ENCODE measurements around the gene ADAMTSL3.

Gene ADAMTSL3

DNA sequence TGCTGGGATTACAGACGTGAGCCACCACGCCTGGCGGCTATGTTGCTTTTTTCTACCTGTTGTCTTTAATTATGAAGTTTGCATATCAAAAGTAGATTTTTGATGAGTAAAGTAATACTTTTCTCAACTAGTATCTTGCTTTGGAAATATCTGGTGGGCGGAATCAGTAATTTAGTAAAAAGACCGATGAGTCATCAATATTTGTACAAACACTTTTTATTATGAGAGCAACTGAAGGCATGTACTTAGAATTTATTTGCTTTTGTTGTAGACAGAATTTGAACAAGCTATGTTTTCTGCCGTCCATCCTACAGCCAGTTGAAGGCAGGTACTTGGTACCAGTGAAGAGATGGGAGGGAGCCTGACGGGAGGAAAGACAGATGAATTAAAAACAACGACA is 164.7 kb downstream of the ADAMTSL3 start:
- no peak for DNase-seq (ENCODE audit: low read depth in 3 of 3)

DNA sequence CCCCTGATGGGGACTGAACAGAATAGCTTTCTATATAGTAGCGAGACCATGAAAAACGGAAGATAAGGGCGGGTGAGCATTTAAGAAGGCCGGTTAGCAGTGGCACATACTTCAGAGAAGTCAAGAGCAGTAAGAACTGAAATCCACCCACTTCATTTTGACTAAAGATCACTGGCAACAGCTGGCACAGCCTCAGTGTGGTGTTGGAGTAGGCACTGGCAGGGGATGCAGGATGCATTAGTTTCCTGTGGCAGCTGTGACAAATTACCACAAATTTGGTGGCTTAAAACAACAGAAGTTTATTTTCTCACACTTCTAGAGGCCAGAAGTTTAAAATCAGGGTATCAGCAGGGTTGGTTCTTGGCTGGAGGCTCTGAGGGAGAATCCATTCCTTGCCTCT is 176.5 kb downstream of the ADAMTSL3 start:
- DNase-seq (ENCODE audit: low read depth in 3 of 3), result no peak

DNA sequence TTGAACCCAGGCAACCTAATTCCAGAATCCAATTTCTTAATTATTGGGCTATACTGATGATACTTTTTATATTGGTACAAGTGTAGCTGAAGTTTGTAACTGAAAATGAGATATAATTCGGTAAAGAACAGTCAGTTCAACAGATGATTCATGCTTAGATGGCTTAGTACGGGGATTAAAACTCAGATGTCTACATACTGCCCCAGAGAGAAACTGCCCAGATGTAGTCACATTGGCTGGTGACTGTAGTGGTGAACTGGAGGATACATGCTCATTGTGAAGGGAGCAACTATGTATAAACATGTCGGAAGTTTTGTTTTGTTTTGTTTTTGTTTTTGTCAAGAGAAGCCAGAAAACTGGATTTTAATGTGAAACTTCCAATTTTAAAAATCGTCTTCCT is 179.6 kb downstream of the ADAMTSL3 start:
- DNase-seq (ENCODE audit: low read depth in 3 of 3), result no peak

DNA sequence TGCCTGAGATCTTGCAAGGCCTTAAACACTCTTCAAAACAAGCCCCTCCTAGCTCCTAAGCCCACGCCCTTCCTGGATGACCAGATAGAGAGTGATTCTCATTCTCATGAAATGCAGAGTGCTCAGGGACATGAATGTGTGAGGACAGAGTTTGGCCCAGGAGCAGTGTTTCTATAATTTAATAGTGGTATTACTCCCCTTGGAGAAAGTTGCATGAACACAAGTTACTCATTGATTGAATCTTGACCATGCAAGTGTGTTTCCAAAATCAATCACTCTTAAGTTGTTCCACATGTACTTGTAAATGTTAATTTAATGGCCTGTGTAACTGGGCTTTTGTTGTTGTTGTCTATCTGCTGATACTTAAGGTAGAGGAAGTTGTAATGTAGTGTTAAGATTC is 181.6 kb downstream of the ADAMTSL3 start:
- DNase-seq (ENCODE audit: low read depth in 3 of 3), result no peak

DNA sequence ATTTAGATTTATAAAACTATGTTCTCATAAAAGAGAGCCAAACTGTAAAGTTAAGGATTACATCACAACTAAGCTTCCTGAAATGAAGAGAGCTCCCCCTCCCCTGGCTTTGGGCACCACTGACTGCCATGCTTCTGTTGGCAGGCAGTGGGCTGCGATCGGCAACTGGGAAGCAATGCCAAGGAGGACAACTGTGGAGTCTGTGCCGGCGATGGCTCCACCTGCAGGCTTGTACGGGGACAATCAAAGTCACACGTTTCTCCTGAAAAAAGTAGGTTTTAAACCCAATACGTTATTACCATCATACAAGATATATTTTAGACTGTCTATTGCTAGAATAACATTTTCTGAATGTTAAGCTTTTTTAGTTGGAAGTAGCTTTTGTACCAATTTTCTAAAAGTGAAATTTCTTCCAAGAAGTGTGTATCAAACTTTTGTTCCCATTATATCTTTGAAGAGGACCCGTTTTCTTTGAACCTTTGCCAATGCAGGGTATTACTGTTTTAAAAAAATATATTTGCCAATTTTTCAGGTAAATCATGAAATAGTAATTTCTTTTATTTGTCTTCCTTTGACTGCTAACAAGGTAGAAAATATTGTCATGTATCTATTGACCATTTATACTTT is 184.1 kb downstream of the ADAMTSL3 start:
- DNase-seq (ENCODE audit: low read depth in 3 of 3), result no peak

DNA sequence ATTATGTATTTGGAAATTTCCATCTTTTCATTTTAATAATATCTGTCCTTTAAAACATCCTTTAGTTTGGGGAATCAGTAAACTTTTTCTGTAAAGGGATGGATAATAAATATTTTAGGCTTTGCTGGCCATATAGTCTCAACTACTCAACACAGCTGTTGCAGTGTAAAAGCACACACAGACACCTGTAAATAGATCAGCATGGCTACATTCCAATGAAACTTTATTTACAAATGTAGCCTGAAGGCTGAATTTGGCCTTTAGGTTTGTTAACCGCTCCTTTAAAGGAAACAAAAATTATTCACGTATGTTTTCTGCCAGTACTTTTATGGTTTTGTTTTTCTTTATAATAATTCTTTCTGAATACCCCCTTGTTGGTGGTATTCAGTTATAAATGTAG is 184.8 kb downstream of the ADAMTSL3 start:
- DNase-seq (ENCODE audit: low read depth in 3 of 3), result no peak

DNA sequence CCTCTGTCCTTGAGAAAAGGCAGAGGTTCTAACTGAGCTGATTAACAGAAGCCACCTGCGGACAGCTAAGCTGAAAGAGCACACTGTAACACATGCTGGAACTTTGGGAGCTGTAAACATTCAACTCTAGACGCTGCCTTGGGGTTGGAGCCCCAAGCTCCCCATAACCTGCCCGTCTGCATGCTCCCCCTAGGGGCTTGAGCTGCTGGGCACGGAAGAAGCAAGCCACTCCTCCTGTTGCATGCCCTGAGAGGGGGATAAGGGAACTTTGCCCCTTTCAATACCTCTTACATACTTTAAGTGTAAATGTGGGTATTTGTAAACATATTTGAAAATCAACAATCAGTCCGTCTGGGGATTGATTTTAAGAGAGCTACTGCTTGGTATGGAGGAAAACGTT is 188.4 kb downstream of the ADAMTSL3 start:
- no peak for DNase-seq (ENCODE audit: low read depth in 3 of 3)

DNA sequence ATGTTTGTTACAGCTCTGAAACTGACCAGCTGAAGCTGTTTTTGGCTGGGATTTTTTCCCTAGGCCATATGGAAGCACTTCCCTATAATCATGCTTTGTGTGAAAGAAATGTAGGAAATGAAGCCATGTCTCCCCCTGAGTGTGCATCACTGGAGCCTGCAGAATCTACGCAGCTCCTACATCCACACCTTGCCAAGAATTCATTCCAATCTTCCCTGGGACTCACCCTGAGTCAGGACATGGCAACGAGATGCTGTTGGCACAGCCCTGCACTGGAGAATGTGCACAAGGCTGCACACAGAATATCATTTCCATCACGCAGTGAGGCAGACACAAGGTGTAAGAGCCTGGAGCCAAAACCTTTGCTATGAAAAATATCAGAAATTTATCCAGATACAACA is 189.5 kb downstream of the ADAMTSL3 start:
- no peak for DNase-seq (ENCODE audit: low read depth in 3 of 3)

DNA sequence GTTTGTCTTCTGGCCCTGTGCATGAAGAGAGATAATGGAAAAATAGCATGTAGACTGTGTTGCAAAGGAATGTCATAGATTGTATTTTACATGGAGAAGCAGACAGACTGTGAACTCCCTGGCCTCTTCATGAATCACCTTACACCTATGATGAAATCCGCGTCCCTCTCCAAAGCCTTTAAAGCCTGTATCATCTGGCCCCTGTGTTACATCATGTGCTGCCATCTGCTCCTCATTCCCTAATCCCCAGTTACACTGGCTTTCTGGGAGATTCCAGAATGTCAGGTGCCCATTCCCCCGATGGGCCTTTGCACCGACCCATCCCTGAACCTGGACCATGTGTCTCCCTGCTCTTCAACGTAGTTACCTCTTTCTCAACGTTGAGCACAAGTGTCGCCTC is 190.8 kb downstream of the ADAMTSL3 start:
- no peak for DNase-seq (ENCODE audit: low read depth in 3 of 3)

DNA sequence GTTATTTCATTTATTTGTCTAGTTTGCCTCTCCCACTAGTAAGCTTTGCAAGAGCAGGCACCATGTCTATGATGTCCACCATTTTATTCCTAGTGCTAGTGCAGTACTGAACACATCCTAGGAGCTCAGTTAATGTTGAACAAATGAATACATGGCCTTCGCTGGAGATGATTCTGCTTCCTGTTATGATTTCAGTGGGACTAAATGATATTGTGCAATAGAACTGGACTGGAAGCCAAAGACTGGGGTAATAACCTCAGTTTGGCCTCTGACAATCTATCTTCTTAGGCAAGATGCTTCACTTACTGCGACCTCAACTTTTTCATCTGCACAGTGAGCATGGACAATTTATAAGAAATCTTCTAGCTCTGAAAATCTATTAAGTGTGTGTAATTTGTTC is 191.3 kb downstream of the ADAMTSL3 start:
- DNase-seq (ENCODE audit: low read depth in 3 of 3), result no peak

DNA sequence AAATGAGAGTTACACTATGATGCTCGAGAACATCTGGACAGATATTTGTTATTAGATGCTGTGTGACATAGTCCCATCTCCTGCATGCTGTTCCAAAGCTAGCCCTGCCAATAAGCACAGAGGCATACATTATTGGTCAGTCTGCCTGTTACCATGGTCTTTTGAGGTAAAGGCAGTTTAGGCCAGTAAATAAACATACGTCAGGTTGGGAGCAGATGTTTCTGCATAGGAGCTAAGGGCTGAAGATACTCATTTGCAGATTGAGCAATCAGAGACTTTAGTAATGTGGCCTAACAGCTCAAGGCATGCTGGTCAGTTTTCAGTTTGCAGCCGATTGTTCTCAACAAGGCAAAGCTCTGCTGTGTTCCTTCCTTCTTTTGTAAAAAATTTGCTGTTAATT is 192.9 kb downstream of the ADAMTSL3 start:
- DNase-seq (ENCODE audit: low read depth in 3 of 3), result no peak

DNA sequence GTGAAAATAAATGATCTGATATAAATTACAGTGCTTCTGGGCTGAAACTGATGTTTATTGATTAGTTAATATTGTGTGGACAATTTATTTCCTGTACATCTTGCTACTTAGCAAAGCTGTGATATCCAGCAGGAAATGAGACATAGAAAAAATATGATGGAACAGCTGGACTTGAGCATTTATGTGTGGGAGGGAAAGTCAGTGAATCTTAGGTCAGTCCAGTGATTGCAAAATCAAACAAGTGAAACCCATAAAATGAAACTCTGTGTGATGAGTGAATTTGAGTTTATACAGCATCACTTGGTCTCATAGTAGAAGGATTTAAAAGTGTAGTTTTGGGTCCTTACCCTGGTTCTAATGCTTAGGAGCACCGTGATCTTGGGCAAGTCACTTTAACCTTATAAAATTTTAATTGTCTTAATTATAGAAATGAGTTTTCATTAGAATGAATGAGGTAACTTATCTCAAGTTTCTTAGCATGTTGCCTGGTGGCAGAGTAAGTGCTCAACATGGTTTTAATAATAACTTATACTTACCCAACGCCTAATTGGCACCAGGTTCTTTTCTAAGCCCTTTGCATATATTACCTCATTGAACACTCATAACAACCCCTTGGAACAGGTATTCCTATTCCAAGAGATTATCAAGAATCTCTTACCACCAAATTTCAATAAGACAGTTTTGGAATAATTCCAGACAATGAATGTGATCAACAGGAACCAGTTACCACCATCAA is 194.6 kb downstream of the ADAMTSL3 start:
- no peak for DNase-seq (ENCODE audit: low read depth in 3 of 3)

DNA sequence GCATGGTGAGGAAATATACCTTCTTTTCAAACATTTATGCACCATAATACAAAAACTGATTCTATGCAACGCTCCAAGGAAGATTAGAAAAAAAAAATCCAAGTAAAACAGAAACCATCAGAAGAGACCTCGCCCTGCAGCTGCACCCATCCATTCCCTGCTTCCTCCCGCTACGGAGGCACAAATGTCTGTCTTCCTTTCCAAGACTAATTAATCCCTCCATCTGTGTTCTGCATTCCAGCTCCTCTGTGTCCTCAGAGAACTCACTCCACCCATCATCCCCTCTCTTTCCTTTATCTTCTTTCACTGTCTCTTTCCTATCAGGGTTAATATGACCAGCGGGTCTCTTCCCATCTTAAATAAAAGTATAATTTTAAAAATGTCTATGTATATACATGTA is 196.1 kb downstream of the ADAMTSL3 start:
- no peak for DNase-seq (ENCODE audit: low read depth in 3 of 3)

DNA sequence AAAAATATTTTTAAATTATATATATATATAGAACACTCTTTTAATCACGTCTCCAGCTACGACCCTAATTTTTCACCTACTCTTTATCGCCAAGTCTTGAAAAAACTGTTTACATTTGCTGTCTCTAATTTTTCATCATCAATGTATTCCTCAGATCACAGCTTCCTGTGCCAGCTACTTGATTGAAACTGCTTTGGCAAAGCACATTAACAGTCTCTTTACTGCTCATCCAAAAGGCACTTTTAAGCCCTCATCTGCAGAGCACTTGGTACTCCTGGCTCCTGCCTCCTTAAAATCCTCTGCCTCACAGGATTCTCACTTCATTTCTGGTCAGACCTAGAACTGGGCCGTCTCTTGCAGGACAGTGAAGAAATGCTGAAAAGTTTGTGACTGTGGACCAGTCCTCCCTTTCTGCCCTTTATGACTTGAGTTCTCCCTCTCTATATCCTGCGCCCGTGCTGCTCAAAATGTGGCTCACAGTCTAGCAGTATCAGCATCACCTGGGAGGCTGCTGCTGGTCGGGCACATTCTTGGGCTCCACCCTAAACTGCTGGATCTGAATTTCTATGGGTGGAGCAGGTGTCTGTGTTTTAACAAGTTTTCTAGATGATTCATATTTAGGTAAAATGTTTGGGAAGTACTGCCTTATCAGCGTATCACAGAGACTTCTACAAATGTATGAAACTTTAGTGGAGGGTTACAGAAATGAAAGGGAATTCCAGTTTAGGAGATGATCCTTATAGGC is 196.8 kb downstream of the ADAMTSL3 start:
- no peak for DNase-seq (ENCODE audit: low read depth in 3 of 3)

DNA sequence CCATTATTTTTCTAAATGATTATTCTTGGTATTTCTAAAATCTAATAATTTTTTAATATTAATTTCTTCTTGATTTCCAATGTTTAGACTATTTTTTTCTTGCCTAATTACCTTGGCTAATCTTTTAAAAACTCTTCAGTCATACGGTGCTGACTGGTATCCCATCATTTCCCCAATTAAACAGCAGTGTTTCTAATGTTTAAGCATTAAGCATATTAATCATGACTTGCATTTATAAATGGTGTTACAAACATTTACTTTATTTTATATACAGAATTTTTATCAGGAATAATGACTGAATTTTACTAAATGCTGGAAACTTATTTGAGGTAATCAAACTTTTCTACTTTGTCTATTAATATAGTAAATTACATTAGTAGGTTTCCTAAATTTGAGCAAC is 199.3 kb downstream of the ADAMTSL3 start:
- no peak for DNase-seq (ENCODE audit: low read depth in 3 of 3)

DNA sequence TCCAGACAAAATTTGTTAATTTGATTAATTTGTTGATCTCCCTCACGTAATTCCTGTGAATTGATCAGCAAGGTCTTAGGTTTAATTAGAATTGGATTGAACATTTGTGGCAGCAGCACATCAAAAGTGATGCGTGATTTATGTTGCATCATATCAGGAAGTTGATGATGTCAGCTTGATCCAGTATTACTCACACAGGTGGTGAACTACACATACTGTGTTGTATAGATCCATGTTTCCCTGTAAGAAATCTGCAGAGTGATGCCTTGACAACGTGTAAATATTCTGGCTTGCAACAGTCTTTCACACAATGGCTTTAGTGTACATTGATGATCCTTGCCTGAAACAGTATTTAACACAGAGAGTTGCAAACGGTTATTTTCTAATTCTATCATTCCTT is 200.4 kb downstream of the ADAMTSL3 start:
- no peak for DNase-seq (ENCODE audit: low read depth in 3 of 3)

DNA sequence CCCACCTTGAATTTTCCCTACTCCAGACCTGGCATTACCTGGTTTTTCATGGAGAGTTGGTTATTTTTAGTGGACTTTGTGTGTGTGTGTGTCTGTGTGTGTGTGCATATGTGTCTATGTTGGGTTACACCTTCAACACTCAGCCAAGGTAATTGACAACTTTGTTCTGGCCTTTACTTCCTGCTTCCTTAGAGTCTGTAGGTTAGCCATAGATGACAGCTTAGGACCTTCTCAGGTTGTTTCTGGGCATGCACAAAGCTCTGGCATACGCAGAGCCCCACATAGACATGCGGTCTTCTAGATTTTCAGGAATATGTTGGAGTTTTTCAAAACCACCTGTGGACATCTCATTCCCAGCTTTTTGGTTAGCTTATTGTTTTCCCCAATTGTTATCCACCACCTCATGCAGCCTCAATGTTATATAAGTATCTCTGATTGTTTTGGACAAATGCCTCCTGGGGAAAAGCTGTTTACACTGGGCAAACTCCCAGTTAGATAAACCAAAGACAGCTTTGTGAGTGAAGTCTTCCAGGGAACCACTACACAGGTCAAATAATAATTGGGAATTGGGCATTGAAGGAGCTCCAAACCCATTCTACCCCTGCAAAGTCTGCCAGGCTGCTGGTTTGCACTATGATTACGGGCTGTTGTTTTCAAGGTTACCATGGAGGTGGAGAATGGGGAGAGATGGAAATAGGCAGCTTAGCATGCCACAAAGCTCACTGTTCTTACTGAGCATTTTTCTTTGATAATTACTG is 201.2 kb downstream of the ADAMTSL3 start:
- no peak for DNase-seq (ENCODE audit: low read depth in 3 of 3)

DNA sequence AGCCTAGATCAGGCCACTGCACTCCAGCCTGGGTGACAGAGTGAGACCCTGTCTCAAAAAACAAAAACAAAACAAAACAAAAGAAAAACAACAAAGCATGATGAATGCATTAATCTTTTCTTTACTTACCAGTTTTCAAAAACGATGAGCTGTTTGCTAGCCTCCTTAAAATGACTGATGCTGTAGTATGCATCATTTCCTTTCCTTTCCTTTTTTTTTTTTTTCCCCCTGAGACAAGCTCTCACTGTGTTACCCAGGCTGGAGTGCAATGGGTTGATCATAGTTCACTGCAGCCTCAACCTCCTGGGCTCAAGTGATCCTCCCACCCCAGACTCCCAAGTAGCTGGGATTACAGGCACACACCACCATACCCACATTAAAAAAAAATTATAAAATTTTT is 202.0 kb downstream of the ADAMTSL3 start:
- no peak for DNase-seq (ENCODE audit: low read depth in 3 of 3)

DNA sequence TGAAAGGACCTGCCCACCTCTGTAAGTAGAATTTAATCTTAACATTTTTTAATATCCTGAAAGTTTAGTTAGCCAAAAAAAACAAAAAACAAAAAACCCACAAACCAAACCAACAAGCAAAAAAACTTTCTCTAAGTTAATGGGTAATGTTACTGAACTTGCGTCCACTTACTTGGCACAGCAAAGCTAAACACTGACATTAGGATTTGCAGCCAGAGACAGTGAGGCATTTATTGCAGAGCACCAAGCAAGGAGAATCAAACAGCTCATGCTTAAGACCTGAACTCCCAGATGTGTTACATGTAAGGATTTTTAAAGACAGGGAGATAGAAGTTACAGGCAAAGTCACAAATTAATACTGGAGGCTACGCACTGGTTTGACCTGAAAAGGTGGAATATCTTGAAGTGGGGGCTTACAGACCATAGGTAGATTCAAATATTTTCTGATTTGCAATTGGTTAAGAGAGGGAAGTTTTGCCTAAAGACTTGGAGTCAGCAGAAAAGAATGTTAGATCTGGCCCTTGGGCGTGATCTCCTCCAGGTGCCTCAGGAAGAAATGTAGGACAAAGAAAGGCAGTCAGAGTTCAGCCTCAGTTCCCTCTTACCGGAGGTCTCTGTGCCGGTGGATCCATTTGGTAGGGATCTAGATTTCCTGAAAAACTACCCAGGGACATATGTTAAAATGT is 205.0 kb downstream of the ADAMTSL3 start:
- DNase-seq (ENCODE audit: low read depth in 3 of 3), result no peak

DNA sequence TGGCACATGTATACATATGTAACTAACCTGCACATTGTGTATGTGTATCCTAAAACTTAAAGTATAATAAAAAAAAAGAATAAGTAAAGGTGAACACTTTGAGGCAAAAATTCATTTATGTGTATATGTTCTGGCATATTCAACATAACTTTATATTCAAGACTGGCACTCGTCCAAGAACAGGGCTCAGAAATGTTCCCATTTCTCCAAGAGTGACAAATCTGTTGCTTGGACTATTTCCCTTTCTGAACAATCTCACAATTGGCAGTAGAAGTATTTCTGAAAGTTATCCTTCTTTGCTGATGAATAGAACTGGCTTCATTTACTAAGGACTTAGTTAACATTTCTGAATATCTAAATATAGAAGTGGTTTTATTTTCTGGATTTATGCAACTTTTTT is 212.8 kb downstream of the ADAMTSL3 start:
- no peak for DNase-seq (ENCODE audit: low read depth in 3 of 3)

DNA sequence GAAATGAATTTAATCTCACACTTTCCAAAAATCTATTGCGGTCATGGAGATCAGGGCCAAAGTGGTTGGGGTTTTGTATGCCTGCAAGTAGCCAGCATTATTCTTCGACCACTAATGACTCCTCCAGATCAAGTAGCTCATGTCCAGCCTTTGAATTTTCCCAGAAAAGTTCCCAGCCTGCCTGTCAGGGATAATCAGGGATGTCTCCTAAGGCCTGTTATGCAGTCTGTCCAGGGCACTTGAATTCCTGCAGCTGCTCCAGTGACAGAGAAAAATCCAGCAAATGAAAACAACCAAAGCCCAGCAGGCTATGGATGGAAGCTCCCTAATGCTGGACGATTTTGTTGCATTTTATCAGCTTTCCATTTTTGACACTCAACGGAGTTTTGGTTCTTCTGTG is 215.4 kb downstream of the ADAMTSL3 start:
- no peak for DNase-seq (ENCODE audit: low read depth in 3 of 3)
